H1 (cell line): Measurements from ENCODE around the gene FCF1. TPM values are rescaled to one million over a fixed set of nuclear protein-coding genes. Genes with fewer than 3 reads are reported as not detected.

Experiments
- polyA plus RNA-seq, 7 experiments: library from polyadenylated mRNA; depleted of rRNA in 3 of 7; stranded (reverse) in 5 of 7; unstranded in 2 of 7; fragments of >200 nt in 5 of 7; fragments of 200-250 nt in 2 of 7; gene quantifications; 1 replicate in 5 of 7; 2 replicates in 1 of 7; 4 replicates in 1 of 7; pipeline versions ENCODE4 v1.2.1 to v1.2.3, GENCODE V29; 2011 to 2013; ENCODE audit warnings: missing spikeins in 2 of 7, mixed read lengths in 2 of 7
- small RNA-seq: library from polyadenylated mRNA; stranded (forward); fragments of <200 nt; extraction: miRNeasy Mini kit (QIAGEN cat#:217004); gene quantifications from one replicate; pipeline ENCODE3, GENCODE V24; 2013; ENCODE audit not compliant: insufficient read depth
- total RNA-seq: library from RNA; stranded (reverse); fragmentation: NEBNext Ultra II Directional; extraction: Animal tissue kit (Norgen Biotek cat#: 25700); gene quantifications from 2 replicates; pipeline ENCODE4 v1.2.1, GENCODE V29; 2021

Gene FCF1
- total and polyA plus RNA-seq, 2 of the 8 experiments (the other 6 are each of a cell fraction or from before 2014, with no cell fraction given): 48.1 to 84.3 TPM

Small RNAs within 50 kb of the gene (small RNA-seq; reads per million reads assigned to genes)
- not detected for gene RF00409

Other genes starting within 250 kb of the FCF1 start
- gene NPC2, start 219.8 kb upstream of the FCF1 start, total RNA-seq: 168 and 178 TPM in 2 replicates
- gene NPC2, start 219.8 kb upstream of the FCF1 start, polyA plus RNA-seq (2011; rRNA removed): 258 and 287 TPM in 2 replicates
- gene ISCA2, start 219.4 kb upstream of the FCF1 start, total RNA-seq: 43.5 and 51.5 TPM in 2 replicates
- 58.2 and 78.6 TPM in 2 replicates for gene ISCA2, start 219.4 kb upstream of the FCF1 start, polyA plus RNA-seq (2011; rRNA removed)
- 0.59 and 0.89 TPM in 2 replicates for gene LTBP2, start 100.9 kb upstream of the FCF1 start, total RNA-seq
- 0.48 and 0.67 TPM in 2 replicates for gene LTBP2, start 100.9 kb upstream of the FCF1 start, polyA plus RNA-seq (2011; rRNA removed)
- gene AREL1, start 64 bp upstream of the FCF1 start, total RNA-seq: 31.4 and 31.5 TPM in 2 replicates
- 49.1 and 51.3 TPM in 2 replicates for gene AREL1, start 64 bp upstream of the FCF1 start, polyA plus RNA-seq (2011; rRNA removed)
- gene YLPM1, start 50.2 kb downstream of the FCF1 start, total RNA-seq: 69.0 and 71.7 TPM in 2 replicates
- 13.5 and 14.7 TPM in 2 replicates for gene YLPM1, start 50.2 kb downstream of the FCF1 start, polyA plus RNA-seq (2011; rRNA removed)
- not detected in 2 replicates for gene PROX2, start 163.0 kb downstream of the FCF1 start, total RNA-seq
- 0.03 and 0.08 TPM in 2 replicates for gene PROX2, start 163.0 kb downstream of the FCF1 start, polyA plus RNA-seq (2011; rRNA removed)
- gene DLST, start 168.8 kb downstream of the FCF1 start, total RNA-seq: 111 and 117 TPM in 2 replicates
- 96.5 and 120 TPM in 2 replicates for gene DLST, start 168.8 kb downstream of the FCF1 start, polyA plus RNA-seq (2011; rRNA removed)
- 11.3 and 13.8 TPM in 2 replicates for gene RPS6KL1, start 210.1 kb downstream of the FCF1 start, total RNA-seq
- gene RPS6KL1, start 210.1 kb downstream of the FCF1 start, polyA plus RNA-seq (2011; rRNA removed): 9.4 and 9.8 TPM in 2 replicates
- gene PGF, start 242.5 kb downstream of the FCF1 start, total RNA-seq: 3.9 and 4.1 TPM in 2 replicates
- gene PGF, start 242.5 kb downstream of the FCF1 start, polyA plus RNA-seq (2011; rRNA removed): 2.1 and 2.8 TPM in 2 replicates